GM21576 (cell line): ENCODE measurements around the gene CCDC177.

ENCODE experiments used
- ATAC-seq: cut with Tn5 transposase; IDR thresholded peaks from one replicate; pipeline ENCODE4 v1.9.1; 2021; ENCODE audit warnings: mild to moderate bottlenecking, moderate library complexity; ENCODE audit not compliant: unreplicated experiment

Gene CCDC177

GRCh38 chr14:69531135-69531534 lies 43.5 kb downstream of the CCDC177 start:
- ATAC-seq: no peak

DNA sequence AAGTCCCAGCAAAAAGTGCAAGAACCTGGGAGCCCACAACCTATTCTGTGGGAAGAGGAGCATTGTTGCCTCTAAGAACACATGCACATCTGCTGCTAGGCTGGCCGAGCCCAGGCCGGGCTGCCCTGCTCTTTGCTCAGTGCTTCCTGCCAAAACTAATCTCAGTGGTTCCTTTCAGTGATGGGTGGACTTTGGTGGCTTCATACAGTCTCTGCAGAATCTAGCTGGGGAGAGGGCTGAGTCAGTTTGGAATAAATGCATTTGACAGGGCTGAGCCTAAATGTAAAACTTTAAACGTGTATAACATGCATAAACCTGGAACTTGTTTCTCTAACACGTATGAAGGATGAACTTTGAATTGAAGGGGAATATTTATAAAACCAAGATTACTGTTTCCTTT lies 44.6 kb downstream of the CCDC177 start:
- ATAC-seq: no peak

DNA sequence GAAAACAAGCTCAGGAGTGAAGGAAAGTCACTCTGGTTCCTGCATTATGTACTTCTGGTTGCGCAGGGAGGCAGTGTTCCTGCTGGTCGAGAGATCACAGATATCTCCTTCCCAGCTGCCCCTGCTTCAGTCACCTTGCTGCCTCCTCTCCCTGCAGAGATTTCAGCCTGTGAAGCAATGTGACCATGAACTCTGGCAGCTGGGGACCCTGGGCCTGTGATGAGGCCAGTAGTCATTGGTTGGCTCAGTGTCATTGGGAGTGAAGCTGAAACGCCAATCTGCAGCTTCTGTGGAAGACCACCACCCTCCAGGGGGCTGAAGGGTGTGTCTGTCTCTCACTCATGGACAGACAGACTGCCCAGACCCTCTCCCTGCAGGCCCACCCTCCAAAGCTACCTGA lies 45.1 kb downstream of the CCDC177 start:
- ATAC-seq: no peak

DNA sequence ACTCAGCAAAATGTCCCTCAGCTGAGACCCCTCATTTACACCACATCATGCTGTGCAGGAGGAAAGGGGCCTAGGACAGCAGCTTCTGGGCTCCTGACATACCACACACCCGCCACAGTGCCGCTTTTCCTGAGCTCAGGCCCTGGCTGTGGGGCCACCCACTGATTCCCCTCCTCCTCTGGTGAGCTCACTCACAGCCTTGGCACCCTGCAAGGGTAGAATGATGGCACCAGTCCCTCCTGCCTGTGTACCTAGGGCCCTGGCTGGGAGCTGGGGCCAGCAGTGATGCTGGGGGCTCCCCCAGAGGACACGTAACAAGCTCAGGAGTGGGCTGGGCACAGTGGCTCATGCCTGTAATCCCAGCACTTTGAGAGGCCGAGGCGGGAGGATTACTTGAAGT lies 45.7 kb downstream of the CCDC177 start:
- no peak for ATAC-seq

GRCh38 chr14:69528143-69528542 lies 46.5 kb downstream of the CCDC177 start:
- no peak for ATAC-seq

GRCh38 chr14:69527635-69528034 lies 47.0 kb downstream of the CCDC177 start:
- ATAC-seq: no peak

GRCh38 chr14:69525896-69526295 lies 48.8 kb downstream of the CCDC177 start:
- no peak for ATAC-seq

GRCh38 chr14:69522026-69522425 lies 52.6 kb downstream of the CCDC177 start:
- ATAC-seq: no peak
